ENCODE measurements around the gene SIGLEC7.

The SIGLEC7 gene

GRCh38 chr19:51179256-51179655 lies 37.2 kb downstream of the SIGLEC7 start:
- no peak for DNase-seq

- no peak for DNase-seq
These were observed 39.3 kb downstream of the SIGLEC7 start for GRCh38 chr19:51181377-51181912.

- DNase-seq: no peak
These were observed 39.9 kb downstream of the SIGLEC7 start for GRCh38 chr19:51181913-51182419.

GRCh38 chr19:51183629-51184028 lies 41.5 kb downstream of the SIGLEC7 start:
- no peak for DNase-seq

GRCh38 chr19:51185069-51185867 lies 43.2 kb downstream of the SIGLEC7 start:
- no peak for DNase-seq

- no peak for DNase-seq
These were observed 43.7 kb downstream of the SIGLEC7 start for GRCh38 chr19:51185868-51186215.

- no peak for DNase-seq
These were observed 44.2 kb downstream of the SIGLEC7 start for GRCh38 chr19:51186323-51186722.

GRCh38 chr19:51187395-51188226 lies 45.5 kb downstream of the SIGLEC7 start:
- DNase-seq: no peak

- no peak for DNase-seq
These were observed 46.1 kb downstream of the SIGLEC7 start for GRCh38 chr19:51188227-51188559.

- DNase-seq: no peak
These were observed 50.6 kb downstream of the SIGLEC7 start for GRCh38 chr19:51192689-51193088.

GRCh38 chr19:51194527-51195315 lies 52.6 kb downstream of the SIGLEC7 start:
- no peak for DNase-seq

- no peak for DNase-seq
These were observed 53.1 kb downstream of the SIGLEC7 start for GRCh38 chr19:51195316-51195586.

- DNase-seq: no peak
These were observed 53.5 kb downstream of the SIGLEC7 start for GRCh38 chr19:51195616-51196015.

- DNase-seq: no peak
These were observed 54.1 kb downstream of the SIGLEC7 start for GRCh38 chr19:51196181-51196580.

GRCh38 chr19:51198641-51199040 lies 56.5 kb downstream of the SIGLEC7 start:
- DNase-seq: no peak

- no peak for DNase-seq
These were observed 58.1 kb downstream of the SIGLEC7 start for GRCh38 chr19:51200071-51200666.

- DNase-seq: no peak
These were observed 59.6 kb downstream of the SIGLEC7 start for GRCh38 chr19:51201712-51202111.
